Measurements from ENCODE around the gene PPM1B.

DNA sequence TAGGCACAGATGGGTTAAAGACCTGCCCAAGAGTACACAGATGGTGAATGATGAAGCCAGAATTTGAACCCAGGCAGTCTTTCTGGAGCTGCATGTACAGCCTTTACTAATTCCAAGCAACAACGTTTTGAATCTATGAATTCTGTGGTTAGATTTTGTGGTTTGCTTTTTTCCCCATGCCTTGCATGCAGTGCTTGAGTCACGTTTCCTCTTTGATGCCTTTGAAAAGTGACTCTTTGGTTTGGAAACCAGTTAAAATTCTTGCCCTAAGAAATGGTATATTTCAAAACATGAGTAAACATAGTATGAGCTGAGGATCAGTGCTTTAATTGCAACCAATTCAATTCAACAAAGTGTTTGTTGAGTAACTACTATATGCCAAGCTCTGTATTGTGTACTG is 48.2 kb upstream of the PPM1B start:
- TF ChIP-seq, protein P1, sequence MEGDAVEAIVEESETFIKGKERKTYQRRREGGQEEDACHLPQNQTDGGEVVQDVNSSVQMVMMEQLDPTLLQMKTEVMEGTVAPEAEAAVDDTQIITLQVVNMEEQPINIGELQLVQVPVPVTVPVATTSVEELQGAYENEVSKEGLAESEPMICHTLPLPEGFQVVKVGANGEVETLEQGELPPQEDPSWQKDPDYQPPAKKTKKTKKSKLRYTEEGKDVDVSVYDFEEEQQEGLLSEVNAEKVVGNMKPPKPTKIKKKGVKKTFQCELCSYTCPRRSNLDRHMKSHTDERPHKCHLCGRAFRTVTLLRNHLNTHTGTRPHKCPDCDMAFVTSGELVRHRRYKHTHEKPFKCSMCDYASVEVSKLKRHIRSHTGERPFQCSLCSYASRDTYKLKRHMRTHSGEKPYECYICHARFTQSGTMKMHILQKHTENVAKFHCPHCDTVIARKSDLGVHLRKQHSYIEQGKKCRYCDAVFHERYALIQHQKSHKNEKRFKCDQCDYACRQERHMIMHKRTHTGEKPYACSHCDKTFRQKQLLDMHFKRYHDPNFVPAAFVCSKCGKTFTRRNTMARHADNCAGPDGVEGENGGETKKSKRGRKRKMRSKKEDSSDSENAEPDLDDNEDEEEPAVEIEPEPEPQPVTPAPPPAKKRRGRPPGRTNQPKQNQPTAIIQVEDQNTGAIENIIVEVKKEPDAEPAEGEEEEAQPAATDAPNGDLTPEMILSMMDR (IDR thresholded peaks at IDR 0.05), result no peak
- TF ChIP-seq POLR2A (IDR thresholded peaks at IDR 0.05), result no peak
